K562 (cell line): ENCODE data around the gene CDKN1B. TPM values are rescaled to one million over a fixed set of nuclear protein-coding genes. Genes with fewer than 3 reads are reported as not detected.

Experiments
- ATAC-seq: fragments of 200-7000 bp; cut with Tn5 transposase; 3 replicates; pipeline ENCODE4 v1.9.1; 2020; ENCODE audit warnings: moderate library complexity
- BruUV-seq: library from RNA; stranded (reverse); fragments of 400-500 nt; replicated peaks from 2 replicates; lab custom pipeline; 2021; lab: Mats Ljungman, UMichigan
- CTCF ChIA-PET: fragments of 300-600 bp; formaldehyde crosslinking; extraction: SDS; loops from one replicate; lab custom pipeline; 2021; ENCODE audit warnings: low intra/inter-chr PET ratio; lab: Yijun Ruan, JAX
- POLR2A ChIA-PET: fragments of 300-600, 350-650 bp; sonication (Branson Sonifier 250); formaldehyde crosslinking; extraction: SDS; loops from one replicate; lab custom pipeline; 2021; ENCODE audit warnings: antibody characterized with exemption, inconsistent platforms; lab: Yijun Ruan, JAX
- DNase-seq, 4 experiments: peaks; one replicate each; pipeline versions ENCODE4 v3.0.0 to v3.0.0-alpha.2; 2011 to 2018; ENCODE audit warnings: low spot score in 3 of 4, mixed read lengths in 3 of 4; ENCODE audit errors: extremely low read depth in 1 of 4
- FAIRE-seq: peaks from 2 replicates; lab custom pipeline; 2011; peaks lifted over from hg19 to GRCh38; lab: Jason Lieb, UNC
- H2AFZ ChIP-seq: 2 replicates; pipeline ENCODE4 v1.6.0; 2011; ENCODE audit warnings: low read depth, low read length, control low read depth, inconsistent platforms
- H3K27ac ChIP-seq: fragments of 200-600 bp; 3 replicates; pipeline ENCODE4 v1.8.0; 2011; ENCODE audit warnings: low read depth, mild to moderate bottlenecking, control low read depth, inconsistent platforms, low read length, moderate library complexity, mixed read lengths; ENCODE audit errors: extremely low read depth
- H3K27me3 ChIP-seq, 2 experiments: fragments of 300-600 bp in 1 of 2; 2 replicates in 1 of 2; 3 replicates in 1 of 2; pipeline versions ENCODE4 v1.6.0 to v1.8.0; 2011; ENCODE audit warnings: inconsistent platforms in 2 of 2, low read length in 2 of 2, mild to moderate bottlenecking in 1 of 2, mixed read lengths in 1 of 2, moderate library complexity in 1 of 2; ENCODE audit not compliant: control insufficient read depth in 2 of 2, insufficient read depth in 2 of 2
- H3K36me3 ChIP-seq: fragments of 300-600 bp; 3 replicates; pipeline ENCODE4 v1.8.0; 2011; ENCODE audit warnings: mild to moderate bottlenecking, low read length, inconsistent platforms; ENCODE audit not compliant: control insufficient read depth, insufficient read depth
- H3K4me1 ChIP-seq, 2 experiments: fragments of 200-600 bp in 1 of 2; replicated peaks in 1 of 2; 2 replicates in 1 of 2; 3 replicates in 1 of 2; pipeline versions ENCODE4 v1.5.1 to v1.8.0; 2011; ENCODE audit warnings: inconsistent platforms in 2 of 2, low read length in 2 of 2, mild to moderate bottlenecking in 1 of 2, mixed read lengths in 1 of 2, moderate library complexity in 1 of 2; ENCODE audit not compliant: control insufficient read depth in 2 of 2, insufficient read depth in 2 of 2
- H3K4me2 ChIP-seq: 2 replicates; pipeline ENCODE4 v1.6.1; 2011; ENCODE audit warnings: low read length, control low read depth, inconsistent platforms, mixed read lengths; ENCODE audit not compliant: insufficient read depth
- H3K4me3 ChIP-seq: fragments of 200-600 bp; sonication (generic), shearing (Covaris generic); 2 replicates; pipeline ENCODE4 v1.5.1; 2016; ENCODE audit warnings: control low read depth, inconsistent platforms
- H3K79me2 ChIP-seq: fragments of 200-600 bp; 3 replicates; pipeline ENCODE4 v1.8.0; 2011; ENCODE audit warnings: low read length, inconsistent platforms; ENCODE audit not compliant: control insufficient read depth, insufficient read depth
- H3K9ac ChIP-seq, 2 experiments: 2 replicates each; pipeline versions ENCODE4 v1.6.0 to v1.6.1; 2011; ENCODE audit warnings: low read depth in 2 of 2, low read length in 2 of 2, control low read depth in 1 of 2, inconsistent platforms in 1 of 2, mild to moderate bottlenecking in 1 of 2, mixed read lengths in 1 of 2; ENCODE audit not compliant: insufficient read depth in 1 of 2
- H3K9me1 ChIP-seq: one replicate; pipeline ENCODE4 v1.6.0; 2011; ENCODE audit warnings: inconsistent platforms, mild to moderate bottlenecking, low read length, moderate library complexity; ENCODE audit not compliant: control insufficient read depth, insufficient read depth
- H3K9me3 ChIP-seq: replicated peaks from 2 replicates; pipeline ENCODE4 v1.5.1; 2011; ENCODE audit warnings: low read depth, low read length, inconsistent platforms; ENCODE audit not compliant: control insufficient read depth, insufficient read depth
- H4K20me1 ChIP-seq: replicated peaks from 2 replicates; pipeline ENCODE4 v1.6.1; 2011; ENCODE audit warnings: low read length, inconsistent platforms, mixed read lengths; ENCODE audit not compliant: control insufficient read depth, insufficient read depth
- BRCA1 ChIP-seq, 2 experiments: fragments of 450-650 bp in 1 of 2; sonication (generic) in 1 of 2; formaldehyde crosslinking in 1 of 2; IDR thresholded peaks; 2 replicates each; pipeline versions ENCODE4 v1.5.0 to v1.6.1; 2017 to 2020; ENCODE audit warnings: mild to moderate bottlenecking in 1 of 2, missing genetic modification reagents in 1 of 2
- CEBPG ChIP-seq, 3 experiments: fragments of 200-800 bp in 1 of 3; sonication (Bioruptor generic) in 1 of 3; sonication (generic) in 1 of 3; formaldehyde crosslinking in 1 of 3; IDR thresholded peaks in 2 of 3; conservative IDR thresholded peaks in 1 of 3; 2 replicates each; pipeline versions ENCODE4 v1.6.1 to v1.8.0; 2016 to 2022; ENCODE audit warnings: missing compliant biosample characterization in 2 of 3, missing genetic modification characterization in 2 of 3, mild to moderate bottlenecking in 1 of 3, missing genetic modification reagents in 1 of 3
- DNMT1 ChIP-seq: fragments of 450-650 bp; IDR thresholded peaks from 2 replicates; pipeline ENCODE4 v1.6.1; 2016; ENCODE audit warnings: antibody characterized with exemption, mild to moderate bottlenecking
- HMGN3 ChIP-seq: IDR thresholded peaks from 2 replicates; pipeline ENCODE4 v1.6.1; 2011; ENCODE audit warnings: borderline replicate concordance, low read depth, mild to moderate bottlenecking, mixed read lengths, low read length; ENCODE audit not compliant: insufficient read length; ENCODE audit errors: extremely low read depth
- IFI16 ChIP-seq: fragments of 250-450 bp; sonication (Bioruptor Pico); IDR thresholded peaks from 2 replicates; pipeline ENCODE4 v2.1.2; 2022; ENCODE audit warnings: mild to moderate bottlenecking, inconsistent platforms
- KLF6 ChIP-seq: fragments of 250-450 bp; sonication (Bioruptor Pico); IDR thresholded peaks from 2 replicates; pipeline ENCODE4 v1.4.0; 2020; ENCODE audit warnings: mild to moderate bottlenecking, moderate library complexity, borderline replicate concordance
- MTA3 ChIP-seq: fragments of 450-650 bp; formaldehyde crosslinking; IDR thresholded peaks from 2 replicates; pipeline ENCODE4 v1.6.1; 2017; ENCODE audit warnings: mild to moderate bottlenecking, borderline replicate concordance
- NCOA1 ChIP-seq: fragments of 450-650 bp; IDR thresholded peaks from 2 replicates; pipeline ENCODE4 v1.6.1; 2016; ENCODE audit warnings: low read depth
- NEUROD1 ChIP-seq: fragments of 150-350 bp; IDR thresholded peaks from 2 replicates; pipeline ENCODE4 v1.6.1; 2014; ENCODE audit warnings: borderline replicate concordance, low read length, low read depth; ENCODE audit not compliant: partially characterized antibody
- PATZ1 ChIP-seq: fragments of 250-450 bp; sonication (Bioruptor Pico); IDR thresholded peaks from 2 replicates; pipeline ENCODE4 v1.5.0; 2020; ENCODE audit warnings: mild to moderate bottlenecking, borderline replicate concordance
- SMC3 ChIP-seq: conservative IDR thresholded peaks from 2 replicates; pipeline ENCODE4 v1.6.1; 2011; ENCODE audit warnings: low read depth, low read length, improper control_type of control experiment; ENCODE audit not compliant: insufficient read depth
- SREBF1 ChIP-seq: fragments of 150-350 bp; IDR thresholded peaks from 2 replicates; pipeline ENCODE4 v1.6.1; 2014; ENCODE audit warnings: antibody characterized with exemption, low read depth, low read length, borderline replicate concordance
- ZHX1 ChIP-seq: fragments of 150-350 bp; conservative IDR thresholded peaks from 2 replicates; pipeline ENCODE4 v1.6.1; 2014; ENCODE audit warnings: low read length
- ZNF134 ChIP-seq: fragments of 250-450 bp; sonication (Bioruptor Pico); conservative IDR thresholded peaks from 2 replicates; pipeline ENCODE4 v1.4.0; 2020
- ZNF282 ChIP-seq: sonication (generic); formaldehyde crosslinking; IDR thresholded peaks from 2 replicates; pipeline ENCODE4 v1.8.1; 2023; ENCODE audit warnings: missing genetic modification reagents
- ZNF639 ChIP-seq, 2 experiments: fragments of 200-800 bp in 1 of 2; sonication (Bioruptor generic) in 1 of 2; sonication (generic) in 1 of 2; formaldehyde crosslinking in 1 of 2; IDR thresholded peaks in 1 of 2; conservative IDR thresholded peaks in 1 of 2; 2 replicates each; pipeline versions ENCODE4 v1.5.0 to v1.6.1; 2016 to 2020; ENCODE audit warnings: missing compliant biosample characterization in 1 of 2, missing genetic modification characterization in 1 of 2, missing genetic modification reagents in 1 of 2
- ZNF780A ChIP-seq: fragments of 250-450 bp; sonication (Bioruptor Pico); IDR thresholded peaks from 2 replicates; pipeline ENCODE4 v1.5.0; 2021; ENCODE audit warnings: mild to moderate bottlenecking
- in situ Hi-C: fragments of 300-500 bp; cut with MboI; formaldehyde crosslinking; loops from 4 replicates; pipeline ENCODE4 v1.15.0; 2018; ENCODE audit warnings: inconsistent platforms, mixed read lengths
- intact Hi-C: fragments of 100-400 bp; cut with micrococcal nuclease; formaldehyde crosslinking; loops from 2 replicates; pipeline ENCODE4 v1.14.2; 2022
- polyA plus RNA-seq, 8 experiments: library from polyadenylated mRNA; depleted of rRNA in 4 of 8; stranded (reverse) in 5 of 8; unstranded in 3 of 8; fragments of >200 nt; fragmentation: Nextera tagmentation in 2 of 8; fragmentation: Illumina TruSeq in 1 of 8; extraction: Ambion mirVana in 2 of 8; extraction: Trizol in 1 of 8; gene quantifications; 2 replicates each; pipeline versions ENCODE4 v1.2.1 to v1.2.3, GENCODE V29; 2011 to 2014; ENCODE audit warnings: inconsistent platforms in 1 of 8, missing spikeins in 1 of 8
- total RNA-seq, 7 experiments: library from RNA; depleted of rRNA in 6 of 7; stranded (reverse); fragments of >200 nt in 6 of 7; fragmentation: Illumina TruSeq in 2 of 7; extraction: Trizol in 2 of 7; gene quantifications; 2 replicates each; pipeline versions ENCODE4 v1.2.1 to v1.2.3, GENCODE V29; 2011 to 2021; ENCODE audit warnings: low replicate concordance in 1 of 7

Gene CDKN1B
- total and polyA plus RNA-seq, 9 of the 15 experiments (the other 6 are each of a cell fraction or from before 2014, with no cell fraction given), result 2.6 to 35.2 (median 15.5) TPM

- CTCF ChIA-PET, result no interaction called here
- DNase-seq (no peak), FAIRE-seq (no peak), ATAC-seq (no peak)
- Histone ChIP-seq H3K9ac (no peak overlapping the region), H3K79me2 (no peaks in the 10 kb centered on the region), H3K9me3 (no peaks in the 10 kb centered on the region), H3K4me2 (no peak overlapping the region), H3K9me1 (no peaks in the 10 kb centered on the region), H3K27me3 (no peaks in the 10 kb centered on the region), H3K27ac (no peak overlapping the region), H3K36me3 (no peaks in the 10 kb centered on the region), H3K4me1 (peaks cover 0 to 5% of the 10 kb centered on the region in 2 experiments; a peak in 1 of 5 replicates), H3K4me3 (no peak overlapping the region), H4K20me1 (no peaks in the 10 kb centered on the region), H2AFZ (no peak overlapping the region)
- BruUV-seq, result no TSS peak
- POLR2A ChIA-PET, result no interaction called here
- intact Hi-C loops, result no loop called here
- in situ Hi-C loops, result no loop called here
- TF ChIP-seq BRCA1 (IDR thresholded peaks at IDR 0.05) (no peak), BRCA1 (CRISPR knock-in tag; IDR thresholded peaks at IDR 0.05) (no peak), HMGN3 (no peak), ZNF282 (CRISPR knock-in tag) (no peak), ZNF134 (CRISPR knock-in tag) (no peak), ZNF780A (CRISPR knock-in tag) (no peak), SREBF1 (no peak), NCOA1 (no peak), ZNF639 (CRISPR knock-in tag; conservative IDR thresholded peaks at IDR 0.05 in 1 of 2, IDR thresholded peaks at IDR 0.05 in 1 of 2) (no peak), NEUROD1 (no peak), KLF6 (CRISPR knock-in tag) (no peak), IFI16 (no peak), CEBPG (CRISPR knock-in tag; IDR thresholded peaks at IDR 0.05) (no peak), CEBPG (tag; conservative IDR thresholded peaks at IDR 0.05 in 1 of 2, IDR thresholded peaks at IDR 0.05 in 1 of 2) (no peak), ZHX1 (no peak), MTA3 (no peak), SMC3 (no peak), PATZ1 (no peak), DNMT1 (no peak)
Measured at GRCh38 chr12:12686925-12687324, 30.2 kb upstream of the CDKN1B start.
